Osteoblast (primary cell): ENCODE measurements around the gene ANGPTL2. TPM values are rescaled to one million over a fixed set of nuclear protein-coding genes. Genes with fewer than 3 reads are reported as not detected.

ENCODE experiments used
- DNase-seq: peaks from one replicate; pipeline ENCODE4 v3.0.0; 2011; ENCODE audit warnings: low spot score, mixed read lengths; ENCODE audit not compliant: insufficient read length; ENCODE audit errors: missing footprints
- H2AFZ ChIP-seq: 2 replicates; pipeline ENCODE4 v1.6.0; 2011; ENCODE audit warnings: mild to moderate bottlenecking, low read length
- H3K27ac ChIP-seq: 2 replicates; pipeline ENCODE4 v1.5.1; 2011; ENCODE audit warnings: mild to moderate bottlenecking, low read depth, low read length, moderate library complexity
- H3K27me3 ChIP-seq: 2 replicates; pipeline ENCODE4 v1.6.0; 2012; ENCODE audit warnings: mild to moderate bottlenecking, control low read depth, inconsistent platforms, low read length, moderate library complexity; ENCODE audit not compliant: insufficient read depth
- H3K36me3 ChIP-seq: 2 replicates; pipeline ENCODE4 v1.5.1; 2011; ENCODE audit warnings: mild to moderate bottlenecking, low read length, control low read depth, moderate library complexity; ENCODE audit not compliant: insufficient read depth
- H3K4me1 ChIP-seq: 2 replicates; pipeline ENCODE4 v1.5.1; 2011; ENCODE audit warnings: mild to moderate bottlenecking, low read length, control low read depth, moderate library complexity; ENCODE audit not compliant: insufficient read depth
- H3K4me2 ChIP-seq: 2 replicates; pipeline ENCODE4 v1.6.0; 2011; ENCODE audit warnings: mild to moderate bottlenecking, low read length; ENCODE audit not compliant: insufficient read depth
- H3K4me3 ChIP-seq: fragments of 200-600 bp; sonication (generic); 3 replicates; pipeline ENCODE4 v1.5.1; 2012; ENCODE audit warnings: mild to moderate bottlenecking, low read length, inconsistent platforms; ENCODE audit not compliant: insufficient read depth
- H3K79me2 ChIP-seq: 2 replicates; pipeline ENCODE4 v1.6.0; 2012; ENCODE audit warnings: mild to moderate bottlenecking, low read length, control low read depth, inconsistent platforms; ENCODE audit not compliant: insufficient read depth
- H3K9me3 ChIP-seq: 2 replicates; pipeline ENCODE4 v1.5.1; 2011; ENCODE audit warnings: low read depth, low read length, control low read depth
- H4K20me1 ChIP-seq: 2 replicates; pipeline ENCODE4 v1.6.0; 2012; ENCODE audit warnings: mild to moderate bottlenecking, low read length, control low read depth; ENCODE audit not compliant: insufficient read depth
- CTCF ChIP-seq: IDR thresholded peaks from 2 replicates; pipeline ENCODE4 v1.5.1; 2011; ENCODE audit warnings: mild to moderate bottlenecking, low read depth, low read length, moderate library complexity; ENCODE audit errors: extremely low read depth
- total RNA-seq: library from RNA; depleted of rRNA; stranded (reverse); fragments of >200 nt; gene quantifications from 2 replicates; pipeline ENCODE4 v1.2.3, GENCODE V29; 2012

The ANGPTL2 gene
- total RNA-seq, 1 donor = 39.8 TPM

- Histone ChIP-seq H3K9me3 (peaks cover 2% of the 10 kb centered on the region), H3K4me1 (peaks cover 9% of the 10 kb centered on the region), H3K27me3 (no peaks in the 10 kb centered on the region), H3K27ac (no peak overlapping the region), H4K20me1 (no peaks in the 10 kb centered on the region), H3K79me2 (no peaks in the 10 kb centered on the region), H3K4me3 (no peak overlapping the region), H2AFZ (no peak overlapping the region), H3K4me2 (no peak overlapping the region), H3K36me3 (no peaks in the 10 kb centered on the region)
- no peak for DNase-seq
- TF ChIP-seq CTCF = no peak
Observed at GRCh38 chr9:127066851-127067136, 55.6 kb downstream of the ANGPTL2 start.

- DNase-seq = no peak
- H3K4me3 ChIP-seq = no peak overlapping the region
- H2AFZ ChIP-seq = no peak overlapping the region
- no peaks in the 10 kb centered on the region for H3K79me2 ChIP-seq
- peak overlapping the region; percentile 56 for H3K27ac ChIP-seq
- H3K4me2 ChIP-seq = no peak overlapping the region
- no peaks in the 10 kb centered on the region for H3K36me3 ChIP-seq
- no peaks in the 10 kb centered on the region for H4K20me1 ChIP-seq
- TF ChIP-seq CTCF = no peak
- H3K4me1 ChIP-seq = peaks cover 9% of the 10 kb centered on the region
- H3K27me3 ChIP-seq = no peaks in the 10 kb centered on the region
- H3K9me3 ChIP-seq = no peaks in the 10 kb centered on the region
Observed at GRCh38 chr9:127066060-127066850, 56.2 kb downstream of the ANGPTL2 start.

GRCh38 chr9:127065592-127065991 is 56.8 kb downstream of the ANGPTL2 start:
- DNase-seq = peak; percentile 83
- Histone ChIP-seq H3K27me3 (no peaks in the 10 kb centered on the region), H4K20me1 (no peaks in the 10 kb centered on the region), H3K9me3 (no peaks in the 10 kb centered on the region), H3K4me1 (peaks cover 9% of the 10 kb centered on the region), H3K79me2 (no peaks in the 10 kb centered on the region), H2AFZ (no peak overlapping the region), H3K4me2 (no peak overlapping the region), H3K4me3 (no peak overlapping the region), H3K36me3 (no peaks in the 10 kb centered on the region), H3K27ac (peak overlapping the region; percentile 56)
- no peak for TF ChIP-seq CTCF

- DNase-seq = no peak
- Histone ChIP-seq H4K20me1 (no peaks in the 10 kb centered on the region), H3K4me2 (no peak overlapping the region), H2AFZ (no peak overlapping the region), H3K27me3 (no peaks in the 10 kb centered on the region), H3K9me3 (no peaks in the 10 kb centered on the region), H3K27ac (no peak overlapping the region), H3K79me2 (no peaks in the 10 kb centered on the region), H3K36me3 (no peaks in the 10 kb centered on the region), H3K4me1 (peaks cover 9% of the 10 kb centered on the region), H3K4me3 (no peak overlapping the region)
- TF ChIP-seq CTCF = no peak
Observed at GRCh38 chr9:127064335-127064734, 58.1 kb downstream of the ANGPTL2 start.
